ENCODE results near the gene CSNK2B.

CSNK2B gene

GRCh38 chr6:31697555-31697954 is 31.7 kb downstream of the CSNK2B start:
- no peak for TF ChIP-seq CTCF (IDR thresholded peaks at IDR 0.05; ENCODE audit: low read depth, low read length)
- peak in 1 of 2 donors; percentile 13 for DNase-seq (ENCODE audit: low read depth in 2 of 2)

GRCh38 chr6:31700740-31701401 is 35.0 kb downstream of the CSNK2B start:
- no peak for TF ChIP-seq CTCF (IDR thresholded peaks at IDR 0.05; ENCODE audit: low read depth, low read length)
- DNase-seq (ENCODE audit: low read depth in 2 of 2) = no peak

More at GRCh38 chr6:31697555-31697954, 31.7 kb downstream of the CSNK2B start:
- no peak overlapping the region for H3K4me3 ChIP-seq (replicated peaks in 1 of 2; ENCODE audit: low read depth in 2 of 2, low read length in 2 of 2)

GRCh38 chr6:31701666-31702404 is 36.0 kb downstream of the CSNK2B start:
- H3K4me3 ChIP-seq (replicated peaks in 1 of 2; ENCODE audit: low read depth in 2 of 2, low read length in 2 of 2) = peak overlapping the region; percentile 86 to 93
- DNase-seq (ENCODE audit: low read depth in 2 of 2) = peak in 1 of 2 donors; percentile 33
- TF ChIP-seq CTCF (IDR thresholded peaks at IDR 0.05; ENCODE audit: low read depth, low read length) = no peak

More at GRCh38 chr6:31700740-31701401, 35.0 kb downstream of the CSNK2B start:
- no peak overlapping the region for H3K4me3 ChIP-seq (replicated peaks in 1 of 2; ENCODE audit: low read depth in 2 of 2, low read length in 2 of 2)

GRCh38 chr6:31702405-31702818 is 36.5 kb downstream of the CSNK2B start:
- peak in 1 of 2 donors; percentile 24 for DNase-seq (ENCODE audit: low read depth in 2 of 2)
- no peak for TF ChIP-seq CTCF (IDR thresholded peaks at IDR 0.05; ENCODE audit: low read depth, low read length)
- peak overlapping the region; percentile 86 to 93 for H3K4me3 ChIP-seq (replicated peaks in 1 of 2; ENCODE audit: low read depth in 2 of 2, low read length in 2 of 2)

- DNase-seq (ENCODE audit: low read depth in 2 of 2) = peak; percentile 99
- peak within 1 kb of the TSS; percentile 86 to 93 for H3K4me3 ChIP-seq (replicated peaks in 1 of 2; ENCODE audit: low read depth in 2 of 2, low read length in 2 of 2)
- no peak for TF ChIP-seq CTCF (IDR thresholded peaks at IDR 0.05; ENCODE audit: low read depth, low read length)
Observed at GRCh38 chr6:31702819-31703716, 37.2 kb downstream of the CSNK2B start, which contains the start of gene ABHD16A. Gene ABHD16A (minus strand): TSS chr6:31703324. CDS start chr6:31703281, 43 bp downstream.

GRCh38 chr6:31705931-31706330 is 40.1 kb downstream of the CSNK2B start:
- no peak for DNase-seq (ENCODE audit: low read depth in 2 of 2)
- no peak for TF ChIP-seq CTCF (IDR thresholded peaks at IDR 0.05; ENCODE audit: low read depth, low read length)
- H3K4me3 ChIP-seq (replicated peaks in 1 of 2; ENCODE audit: low read depth in 2 of 2, low read length in 2 of 2) = no peak overlapping the region

Data from cardiac fibroblast (primary cell).